K562 (cell line): Measurements from ENCODE around the gene TSTD1. TPM values are rescaled to one million over a fixed set of nuclear protein-coding genes. Genes with fewer than 3 reads are reported as not detected.

ENCODE experiments used
- ATAC-seq: fragments of 200-7000 bp; cut with Tn5 transposase; 3 replicates; pipeline ENCODE4 v1.9.1; 2020; ENCODE audit warnings: moderate library complexity
- BruUV-seq: library from RNA; stranded (reverse); fragments of 400-500 nt; replicated peaks from 2 replicates; lab custom pipeline; 2021; lab: Mats Ljungman, UMichigan
- CTCF ChIA-PET: fragments of 300-600 bp; formaldehyde crosslinking; extraction: SDS; loops from one replicate; lab custom pipeline; 2021; ENCODE audit warnings: low intra/inter-chr PET ratio; lab: Yijun Ruan, JAX
- POLR2A ChIA-PET: fragments of 300-600, 350-650 bp; sonication (Branson Sonifier 250); formaldehyde crosslinking; extraction: SDS; loops from one replicate; lab custom pipeline; 2021; ENCODE audit warnings: antibody characterized with exemption, inconsistent platforms; lab: Yijun Ruan, JAX
- DNase-seq, 4 experiments: peaks; one replicate each; pipeline versions ENCODE4 v3.0.0 to v3.0.0-alpha.2; 2011 to 2018; ENCODE audit warnings: low spot score in 3 of 4, mixed read lengths in 3 of 4; ENCODE audit errors: extremely low read depth in 1 of 4
- FAIRE-seq: peaks from 2 replicates; lab custom pipeline; 2011; peaks lifted over from hg19 to GRCh38; lab: Jason Lieb, UNC
- H2AFZ ChIP-seq: 2 replicates; pipeline ENCODE4 v1.6.0; 2011; ENCODE audit warnings: low read depth, low read length, control low read depth, inconsistent platforms
- H3K27ac ChIP-seq: fragments of 200-600 bp; 3 replicates; pipeline ENCODE4 v1.8.0; 2011; ENCODE audit warnings: low read depth, mild to moderate bottlenecking, control low read depth, inconsistent platforms, low read length, moderate library complexity, mixed read lengths; ENCODE audit errors: extremely low read depth
- H3K27me3 ChIP-seq, 2 experiments: fragments of 300-600 bp in 1 of 2; 2 replicates in 1 of 2; 3 replicates in 1 of 2; pipeline versions ENCODE4 v1.6.0 to v1.8.0; 2011; ENCODE audit warnings: inconsistent platforms in 2 of 2, low read length in 2 of 2, mild to moderate bottlenecking in 1 of 2, mixed read lengths in 1 of 2, moderate library complexity in 1 of 2; ENCODE audit not compliant: control insufficient read depth in 2 of 2, insufficient read depth in 2 of 2
- H3K36me3 ChIP-seq: fragments of 300-600 bp; 3 replicates; pipeline ENCODE4 v1.8.0; 2011; ENCODE audit warnings: mild to moderate bottlenecking, low read length, inconsistent platforms; ENCODE audit not compliant: control insufficient read depth, insufficient read depth
- H3K4me1 ChIP-seq, 2 experiments: fragments of 200-600 bp in 1 of 2; replicated peaks in 1 of 2; 2 replicates in 1 of 2; 3 replicates in 1 of 2; pipeline versions ENCODE4 v1.5.1 to v1.8.0; 2011; ENCODE audit warnings: inconsistent platforms in 2 of 2, low read length in 2 of 2, mild to moderate bottlenecking in 1 of 2, mixed read lengths in 1 of 2, moderate library complexity in 1 of 2; ENCODE audit not compliant: control insufficient read depth in 2 of 2, insufficient read depth in 2 of 2
- H3K4me2 ChIP-seq: 2 replicates; pipeline ENCODE4 v1.6.1; 2011; ENCODE audit warnings: low read length, control low read depth, inconsistent platforms, mixed read lengths; ENCODE audit not compliant: insufficient read depth
- H3K4me3 ChIP-seq: fragments of 200-600 bp; sonication (generic), shearing (Covaris generic); 2 replicates; pipeline ENCODE4 v1.5.1; 2016; ENCODE audit warnings: control low read depth, inconsistent platforms
- H3K79me2 ChIP-seq: fragments of 200-600 bp; 3 replicates; pipeline ENCODE4 v1.8.0; 2011; ENCODE audit warnings: low read length, inconsistent platforms; ENCODE audit not compliant: control insufficient read depth, insufficient read depth
- H3K9ac ChIP-seq, 2 experiments: 2 replicates each; pipeline versions ENCODE4 v1.6.0 to v1.6.1; 2011; ENCODE audit warnings: low read depth in 2 of 2, low read length in 2 of 2, control low read depth in 1 of 2, inconsistent platforms in 1 of 2, mild to moderate bottlenecking in 1 of 2, mixed read lengths in 1 of 2; ENCODE audit not compliant: insufficient read depth in 1 of 2
- H3K9me1 ChIP-seq: one replicate; pipeline ENCODE4 v1.6.0; 2011; ENCODE audit warnings: inconsistent platforms, mild to moderate bottlenecking, low read length, moderate library complexity; ENCODE audit not compliant: control insufficient read depth, insufficient read depth
- H3K9me3 ChIP-seq: replicated peaks from 2 replicates; pipeline ENCODE4 v1.5.1; 2011; ENCODE audit warnings: low read depth, low read length, inconsistent platforms; ENCODE audit not compliant: control insufficient read depth, insufficient read depth
- H4K20me1 ChIP-seq: replicated peaks from 2 replicates; pipeline ENCODE4 v1.6.1; 2011; ENCODE audit warnings: low read length, inconsistent platforms, mixed read lengths; ENCODE audit not compliant: control insufficient read depth, insufficient read depth
- BCOR ChIP-seq: fragments of 450-650 bp; IDR thresholded peaks from 2 replicates; pipeline ENCODE4 v1.6.1; 2016
- C11orf30 ChIP-seq: fragments of 450-650 bp; IDR thresholded peaks from 2 replicates; pipeline ENCODE4 v1.6.1; 2016; ENCODE audit warnings: low read depth, mild to moderate bottlenecking
- CEBPZ ChIP-seq: fragments of 150-350 bp; IDR thresholded peaks from 2 replicates; pipeline ENCODE4 v1.6.1; 2014; ENCODE audit warnings: low read depth, mild to moderate bottlenecking, low read length, borderline replicate concordance
- FOS ChIP-seq: IDR thresholded peaks from 3 replicates; pipeline ENCODE4 v1.6.1; 2011; ENCODE audit not compliant: insufficient read length; ENCODE audit errors: extremely low read depth
- GABPB2 ChIP-seq: fragments of 250-450 bp; sonication (Bioruptor Pico); conservative IDR thresholded peaks from 2 replicates; pipeline ENCODE4 v1.5.1; 2021; ENCODE audit warnings: mild to moderate bottlenecking
- HMGXB4 ChIP-seq: sonication (generic); formaldehyde crosslinking; IDR thresholded peaks from 2 replicates; pipeline ENCODE4 v1.8.1; 2023; ENCODE audit warnings: mild to moderate bottlenecking, missing genetic modification reagents
- MEF2D ChIP-seq: conservative IDR thresholded peaks from 2 replicates; pipeline ENCODE4 v1.6.1; 2016; ENCODE audit warnings: low read depth, missing genetic modification characterization, missing compliant biosample characterization
- RB1 ChIP-seq: fragments of 450-650 bp; IDR thresholded peaks from 2 replicates; pipeline ENCODE4 v1.6.1; 2017; ENCODE audit warnings: low read depth, mild to moderate bottlenecking
- SIN3B ChIP-seq: fragments of 450-650 bp; IDR thresholded peaks from 2 replicates; pipeline ENCODE4 v1.6.1; 2017; ENCODE audit warnings: low read depth, mild to moderate bottlenecking, moderate library complexity
- ZBTB1 ChIP-seq: sonication (generic); formaldehyde crosslinking; IDR thresholded peaks from 2 replicates; pipeline ENCODE4 v1.8.1; 2023; ENCODE audit warnings: missing genetic modification reagents, low read depth, mild to moderate bottlenecking, borderline replicate concordance
- ZNF124 ChIP-seq: sonication (generic); formaldehyde crosslinking; IDR thresholded peaks from 2 replicates; pipeline ENCODE4 v1.8.1; 2022; ENCODE audit warnings: missing genetic modification reagents
- ZNF212 ChIP-seq: fragments of 450-650 bp; formaldehyde crosslinking; IDR thresholded peaks from 2 replicates; pipeline ENCODE4 v1.4.0; 2020; ENCODE audit warnings: mild to moderate bottlenecking
- ZNF512 ChIP-seq: IDR thresholded peaks from 2 replicates; pipeline ENCODE4 v1.6.1; 2016; ENCODE audit warnings: missing genetic modification characterization, missing compliant biosample characterization
- ZNF589 ChIP-seq: fragments of 200-800 bp; sonication (Bioruptor generic); IDR thresholded peaks from 2 replicates; pipeline ENCODE4 v1.6.1; 2016; ENCODE audit warnings: low read depth, missing genetic modification characterization, missing compliant biosample characterization
- ZNF76 ChIP-seq: fragments of 250-450 bp; sonication (Bioruptor Pico); IDR thresholded peaks from 2 replicates; pipeline ENCODE4 v1.4.0; 2020; ENCODE audit warnings: mild to moderate bottlenecking, moderate library complexity, borderline replicate concordance
- ZSCAN32 ChIP-seq: fragments of 450-650 bp; formaldehyde crosslinking; IDR thresholded peaks from 2 replicates; pipeline ENCODE4 v1.4.0; 2020; ENCODE audit warnings: mild to moderate bottlenecking, moderate library complexity
- WGBS: fragments of 100-300 bp; shearing (Covaris generic); methylation state at CpG from one replicate; pipeline ENCODE4 v1.1.6; 2016; ENCODE audit warnings: low coverage, mixed read lengths; ENCODE audit not compliant: insufficient coverage; ENCODE audit errors: missing lambda C conversion rate; 5-methylcytosine and 5-hydroxymethylcytosine counted together
- in situ Hi-C: fragments of 300-500 bp; cut with MboI; formaldehyde crosslinking; loops from 4 replicates; pipeline ENCODE4 v1.15.0; 2018; ENCODE audit warnings: inconsistent platforms, mixed read lengths
- intact Hi-C: fragments of 100-400 bp; cut with micrococcal nuclease; formaldehyde crosslinking; loops from 2 replicates; pipeline ENCODE4 v1.14.2; 2022
- polyA plus RNA-seq, 8 experiments: library from polyadenylated mRNA; depleted of rRNA in 4 of 8; stranded (reverse) in 5 of 8; unstranded in 3 of 8; fragments of >200 nt; fragmentation: Nextera tagmentation in 2 of 8; fragmentation: Illumina TruSeq in 1 of 8; extraction: Ambion mirVana in 2 of 8; extraction: Trizol in 1 of 8; gene quantifications; 2 replicates each; pipeline versions ENCODE4 v1.2.1 to v1.2.3, GENCODE V29; 2011 to 2014; ENCODE audit warnings: inconsistent platforms in 1 of 8, missing spikeins in 1 of 8
- total RNA-seq, 7 experiments: library from RNA; depleted of rRNA in 6 of 7; stranded (reverse); fragments of >200 nt in 6 of 7; fragmentation: Illumina TruSeq in 2 of 7; extraction: Trizol in 2 of 7; gene quantifications; 2 replicates each; pipeline versions ENCODE4 v1.2.1 to v1.2.3, GENCODE V29; 2011 to 2021; ENCODE audit warnings: low replicate concordance in 1 of 7

TSTD1 gene
- total and polyA plus RNA-seq, 9 of the 15 experiments (the other 6 are each of a cell fraction or from before 2014, with no cell fraction given), result 0.23 to 0.53 TPM; not detected in 7

GRCh38 chr1:161054232-161054631 lies 15.5 kb upstream of the TSTD1 start:
- H2AFZ ChIP-seq, result no peak overlapping the region
- no peaks in the 10 kb centered on the region for H3K79me2 ChIP-seq
- no peaks in the 10 kb centered on the region for H4K20me1 ChIP-seq
- H3K4me3 ChIP-seq, result no peak overlapping the region
- TF ChIP-seq BCOR (no peak), SIN3B (no peak), ZNF76 (CRISPR knock-in tag) (no peak), ZBTB1 (CRISPR knock-in tag) (no peak), GABPB2 (CRISPR knock-in tag) (no peak), ZNF589 (CRISPR knock-in tag) (no peak), CEBPZ (no peak), ZNF124 (CRISPR knock-in tag) (no peak), HMGXB4 (CRISPR knock-in tag) (no peak), ZNF512 (tag) (no peak), RB1 (no peak), FOS (no peak), C11orf30 (no peak), ZNF212 (CRISPR knock-in tag) (no peak), ZSCAN32 (no peak), MEF2D (tag) (no peak)
- no peak overlapping the region for H3K4me2 ChIP-seq
- H3K9me1 ChIP-seq, result no peaks in the 10 kb centered on the region
- FAIRE-seq (no peak), DNase-seq (no peak), ATAC-seq (no peak)
- peak overlapping the region in 1 of 2 experiments; percentile 50; a peak in 1 of 4 replicates for H3K9ac ChIP-seq
- intact Hi-C loops, result no loop called here
- BruUV-seq, result no TSS peak
- H3K4me1 ChIP-seq, result peaks cover 0 to 5% of the 10 kb centered on the region in 2 experiments; a peak in 4 of 5 replicates
- in situ Hi-C loops, result no loop called here
- CTCF ChIA-PET, result no interaction called here
- H3K9me3 ChIP-seq, result no peaks in the 10 kb centered on the region
- POLR2A ChIA-PET, result interaction anchor here (2.6 kb wide), 1 partner anchor 9 kb away, joined by 13 read pairs; the partner anchor contains the start of gene USF1
- no peak overlapping the region for H3K27ac ChIP-seq
- no peaks in the 10 kb centered on the region for H3K27me3 ChIP-seq
- no peaks in the 10 kb centered on the region for H3K36me3 ChIP-seq
- WGBS, result 54% methylated on average over 4 of the region's 4 CpGs
